Measurements from ENCODE around the gene ABCC3.

ABCC3 gene, protein sequence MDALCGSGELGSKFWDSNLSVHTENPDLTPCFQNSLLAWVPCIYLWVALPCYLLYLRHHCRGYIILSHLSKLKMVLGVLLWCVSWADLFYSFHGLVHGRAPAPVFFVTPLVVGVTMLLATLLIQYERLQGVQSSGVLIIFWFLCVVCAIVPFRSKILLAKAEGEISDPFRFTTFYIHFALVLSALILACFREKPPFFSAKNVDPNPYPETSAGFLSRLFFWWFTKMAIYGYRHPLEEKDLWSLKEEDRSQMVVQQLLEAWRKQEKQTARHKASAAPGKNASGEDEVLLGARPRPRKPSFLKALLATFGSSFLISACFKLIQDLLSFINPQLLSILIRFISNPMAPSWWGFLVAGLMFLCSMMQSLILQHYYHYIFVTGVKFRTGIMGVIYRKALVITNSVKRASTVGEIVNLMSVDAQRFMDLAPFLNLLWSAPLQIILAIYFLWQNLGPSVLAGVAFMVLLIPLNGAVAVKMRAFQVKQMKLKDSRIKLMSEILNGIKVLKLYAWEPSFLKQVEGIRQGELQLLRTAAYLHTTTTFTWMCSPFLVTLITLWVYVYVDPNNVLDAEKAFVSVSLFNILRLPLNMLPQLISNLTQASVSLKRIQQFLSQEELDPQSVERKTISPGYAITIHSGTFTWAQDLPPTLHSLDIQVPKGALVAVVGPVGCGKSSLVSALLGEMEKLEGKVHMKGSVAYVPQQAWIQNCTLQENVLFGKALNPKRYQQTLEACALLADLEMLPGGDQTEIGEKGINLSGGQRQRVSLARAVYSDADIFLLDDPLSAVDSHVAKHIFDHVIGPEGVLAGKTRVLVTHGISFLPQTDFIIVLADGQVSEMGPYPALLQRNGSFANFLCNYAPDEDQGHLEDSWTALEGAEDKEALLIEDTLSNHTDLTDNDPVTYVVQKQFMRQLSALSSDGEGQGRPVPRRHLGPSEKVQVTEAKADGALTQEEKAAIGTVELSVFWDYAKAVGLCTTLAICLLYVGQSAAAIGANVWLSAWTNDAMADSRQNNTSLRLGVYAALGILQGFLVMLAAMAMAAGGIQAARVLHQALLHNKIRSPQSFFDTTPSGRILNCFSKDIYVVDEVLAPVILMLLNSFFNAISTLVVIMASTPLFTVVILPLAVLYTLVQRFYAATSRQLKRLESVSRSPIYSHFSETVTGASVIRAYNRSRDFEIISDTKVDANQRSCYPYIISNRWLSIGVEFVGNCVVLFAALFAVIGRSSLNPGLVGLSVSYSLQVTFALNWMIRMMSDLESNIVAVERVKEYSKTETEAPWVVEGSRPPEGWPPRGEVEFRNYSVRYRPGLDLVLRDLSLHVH (N-terminal part only)

DNA sequence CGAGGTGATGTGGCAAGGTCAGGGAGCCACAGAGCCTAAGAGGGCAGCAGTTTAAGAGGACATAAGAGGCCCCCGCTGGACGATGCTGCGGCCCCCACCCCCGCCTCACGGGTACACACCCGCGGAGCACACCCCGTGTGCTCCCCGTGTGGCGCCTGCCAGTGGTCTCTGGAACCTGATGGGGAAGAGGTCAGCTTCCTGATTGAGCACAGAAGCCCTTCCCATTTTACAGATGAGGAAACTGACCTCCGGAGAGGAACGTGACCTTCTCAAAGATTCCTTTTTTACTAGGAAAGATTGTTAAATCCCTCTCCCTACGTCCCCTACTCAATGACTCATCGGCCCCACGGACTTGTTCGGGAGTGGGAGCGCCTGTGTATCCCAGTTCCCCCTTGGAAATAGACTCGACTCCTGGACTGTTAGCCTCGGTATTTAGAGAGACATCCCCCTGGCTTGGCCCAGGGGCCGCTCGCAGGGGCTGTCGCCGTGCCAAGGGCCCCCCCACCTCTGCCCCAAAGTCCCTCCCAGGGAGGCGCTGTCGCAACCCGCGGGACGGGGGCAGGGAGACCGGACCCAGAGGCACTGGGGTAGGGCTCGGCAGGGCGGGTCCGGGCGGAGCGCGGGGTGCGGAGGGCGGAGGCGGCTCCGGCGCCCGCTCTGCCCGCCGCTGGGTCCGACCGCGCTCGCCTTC lies at the start of gene ABCC3:
TSS of gene ABCC3 (plus strand) at position 658 of the 691 bp plus-strand sequence. CDS start 56 bp downstream, outside the sequence.
- DNase-seq = no peak

DNA sequence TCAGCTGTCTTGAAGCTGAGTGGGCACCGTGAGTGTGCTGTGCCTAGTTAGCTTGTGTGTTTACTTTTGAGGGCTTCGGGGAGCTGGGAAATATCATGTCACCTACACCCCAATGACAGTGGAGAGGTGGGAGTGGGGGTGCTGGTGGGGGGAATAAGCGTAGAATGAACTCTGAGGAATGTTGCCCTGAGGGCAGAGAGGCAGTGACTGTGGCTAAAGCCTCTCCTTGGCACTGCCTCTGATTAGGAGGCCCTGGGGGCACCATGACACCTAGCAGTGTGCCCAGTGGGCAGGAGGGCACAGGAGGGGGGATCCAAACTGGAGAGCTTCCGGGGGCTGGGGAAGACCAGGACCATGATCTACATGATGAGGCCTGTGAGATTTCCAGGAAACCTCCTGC lies 49.3 kb upstream of the ABCC3 start:
- DNase-seq = no peak

DNA sequence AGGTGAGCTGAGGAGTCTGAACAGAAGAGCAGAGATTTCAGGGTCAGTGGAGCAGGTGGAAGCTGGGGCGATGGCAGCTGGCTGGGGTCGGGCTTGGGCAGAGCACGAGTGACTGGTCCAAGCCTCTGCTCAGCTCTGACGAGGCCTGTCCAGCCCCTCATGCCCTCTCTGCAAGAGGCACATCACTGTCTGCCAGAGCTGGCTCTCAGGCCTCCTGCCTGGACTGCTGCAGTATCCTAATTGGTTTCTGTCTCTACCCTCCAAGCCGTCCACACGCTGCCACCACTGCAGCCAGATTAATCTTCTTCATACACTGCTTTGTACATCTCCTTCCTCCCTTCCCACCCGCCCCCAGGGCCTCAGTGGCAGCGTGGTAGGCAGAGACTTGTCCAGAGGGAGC lies 48.8 kb upstream of the ABCC3 start:
- DNase-seq = no peak

DNA sequence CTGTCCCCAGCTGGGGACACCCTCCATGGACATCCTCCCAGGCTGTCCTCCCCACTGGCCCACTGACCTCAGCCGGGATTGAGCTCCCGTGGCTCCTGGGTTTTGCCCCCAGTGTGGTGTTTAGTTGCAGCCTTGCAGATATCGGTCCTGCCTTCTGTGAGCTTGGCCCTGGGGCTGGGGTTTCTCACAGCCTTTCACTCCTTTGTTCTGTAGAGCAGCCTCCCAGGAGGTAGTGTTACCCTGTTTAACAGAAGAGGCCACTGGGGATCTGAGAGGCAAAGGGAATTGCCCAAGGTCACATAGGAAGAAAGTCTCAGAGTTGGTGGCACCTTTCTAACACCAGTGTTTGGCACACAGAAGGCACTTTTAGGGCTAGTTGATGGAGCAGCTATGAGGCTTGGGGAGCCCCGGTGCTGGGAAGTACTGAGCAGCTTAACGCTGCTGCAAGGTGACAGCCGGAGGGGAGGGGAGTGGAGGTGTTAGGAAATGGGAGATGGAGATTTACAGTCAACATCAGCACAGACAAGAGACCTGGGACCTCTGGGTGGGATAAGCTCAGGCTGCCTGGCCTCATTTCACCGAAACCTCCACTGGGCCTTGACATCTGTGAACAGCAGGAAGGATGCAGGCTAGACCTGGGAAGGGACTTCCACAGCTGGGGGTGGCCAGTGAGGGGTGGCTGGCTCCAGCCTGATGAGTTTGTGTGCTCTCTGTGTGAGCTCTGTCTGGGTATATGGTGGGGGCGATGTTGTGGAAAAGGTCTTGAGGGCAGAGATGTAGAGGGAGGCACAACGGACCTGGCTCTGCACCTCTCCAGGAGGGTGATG lies 48.0 kb upstream of the ABCC3 start:
- DNase-seq = no peak

DNA sequence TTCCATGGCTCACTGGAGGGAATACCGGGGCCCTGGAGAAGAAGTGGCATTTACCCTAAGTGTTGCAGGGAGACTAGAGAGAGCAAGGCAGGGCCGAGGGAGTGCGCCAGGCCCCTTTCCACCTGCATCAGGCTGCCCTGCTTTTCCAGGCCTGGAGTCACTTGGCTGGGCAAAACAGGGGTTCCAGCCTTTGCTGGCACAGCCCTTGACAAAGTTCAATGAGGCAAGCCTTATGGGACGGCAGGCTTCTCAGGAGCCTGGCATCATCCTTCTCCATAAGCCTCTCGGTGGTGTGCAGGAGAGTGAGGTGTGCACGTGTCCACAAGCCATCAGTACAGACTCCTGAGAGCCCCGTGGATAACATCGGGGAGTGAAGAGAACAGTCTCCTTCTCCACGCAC lies 47.1 kb upstream of the ABCC3 start:
- DNase-seq = no peak

DNA sequence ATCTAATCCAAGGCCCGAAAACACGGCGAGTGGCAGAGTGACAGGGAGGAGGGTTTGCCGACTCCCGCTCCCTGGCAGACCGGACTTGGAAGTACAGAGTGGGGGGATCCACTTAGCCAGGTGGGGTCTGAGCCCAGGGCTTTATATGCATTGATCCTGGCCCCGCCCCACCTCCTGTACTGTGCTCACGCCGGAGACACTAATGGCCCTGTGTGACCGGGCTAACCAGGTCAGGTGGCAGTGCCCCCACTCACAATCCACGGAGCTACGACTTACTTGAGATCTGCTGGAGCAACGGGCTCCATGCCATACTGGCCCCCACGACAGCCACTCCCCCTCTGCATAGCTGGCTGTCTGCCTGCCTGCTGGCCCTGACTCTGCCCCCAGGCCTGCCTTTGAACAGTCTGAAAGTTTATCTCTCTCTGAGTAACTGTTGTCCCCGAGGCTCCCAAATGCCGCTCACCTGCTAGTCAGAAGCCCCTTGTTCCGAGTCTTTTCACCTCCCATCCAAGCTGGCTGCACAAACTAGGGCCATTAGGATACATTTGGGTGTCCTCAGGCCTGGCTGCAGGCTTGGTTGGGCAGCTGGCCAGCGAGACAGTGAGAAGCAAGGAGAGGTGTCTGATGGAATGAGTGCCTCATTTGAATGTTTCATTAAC lies 46.2 kb upstream of the ABCC3 start:
- DNase-seq = no peak

DNA sequence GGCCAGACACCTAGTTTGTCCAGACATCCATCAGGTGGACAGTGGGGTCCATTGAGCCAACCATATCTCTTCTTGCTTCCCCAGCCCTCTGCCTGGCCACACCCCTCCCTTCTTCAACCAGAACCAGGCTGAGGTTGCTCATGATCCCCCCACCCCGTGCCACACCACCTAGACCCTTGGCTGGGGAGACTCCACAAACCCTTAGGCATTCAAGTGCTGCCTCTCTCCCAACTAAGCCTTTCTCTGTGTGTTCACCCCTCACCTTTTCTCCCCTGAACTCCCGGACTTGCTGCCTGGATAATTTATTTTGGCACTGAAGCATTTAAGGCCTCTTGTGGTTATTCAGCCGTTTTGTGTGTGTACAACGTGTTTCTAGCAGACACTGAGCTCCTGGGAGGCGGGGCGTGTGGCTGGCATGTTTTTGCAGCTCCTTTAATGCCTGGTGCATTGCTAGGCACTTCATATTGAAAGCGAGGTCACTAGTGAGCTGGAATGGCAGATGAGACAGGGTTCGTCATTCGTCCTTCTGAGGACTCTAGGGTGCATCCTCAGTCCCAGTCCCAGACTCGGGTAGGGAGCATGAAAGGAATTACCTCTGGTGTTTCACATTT lies 45.5 kb upstream of the ABCC3 start:
- DNase-seq = no peak

DNA sequence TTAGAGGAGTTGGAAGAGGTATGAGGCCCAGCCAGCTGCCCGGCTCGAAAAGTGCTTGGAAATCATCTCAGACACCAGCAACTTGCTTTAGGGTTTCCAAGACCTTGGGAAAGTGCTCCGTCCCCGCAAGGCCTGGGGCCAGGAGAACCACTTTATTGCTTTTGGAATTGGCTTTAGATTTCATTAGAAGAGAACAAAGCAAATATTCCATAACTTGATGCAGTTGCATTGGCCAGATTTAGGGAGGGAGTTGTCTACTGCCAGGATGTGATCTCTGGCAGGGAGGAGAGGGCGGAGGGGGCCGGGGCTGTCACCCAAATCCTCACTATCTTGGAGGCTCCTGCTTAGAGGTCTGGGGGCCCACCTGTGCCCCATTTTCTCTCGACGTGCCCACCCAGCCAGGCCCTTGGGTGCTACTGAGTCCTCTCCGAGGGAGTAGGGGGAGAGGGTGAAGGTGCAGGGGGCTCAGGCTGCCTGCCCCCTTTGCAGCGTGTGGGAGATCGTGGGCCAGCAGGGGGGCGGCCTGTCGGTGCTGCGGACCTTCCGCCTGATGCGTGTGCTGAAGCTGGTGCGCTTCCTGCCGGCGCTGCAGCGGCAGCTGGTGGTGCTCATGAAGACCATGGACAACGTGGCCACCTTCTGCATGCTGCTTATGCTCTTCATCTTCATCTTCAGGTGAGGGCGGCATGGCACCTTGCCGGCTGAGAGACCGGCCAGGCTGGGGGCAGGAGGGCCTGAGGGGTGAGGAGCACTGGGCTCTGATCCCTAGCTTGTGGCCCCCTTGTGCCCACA lies 43.5 kb upstream of the ABCC3 start:
- no peak for DNase-seq

DNA sequence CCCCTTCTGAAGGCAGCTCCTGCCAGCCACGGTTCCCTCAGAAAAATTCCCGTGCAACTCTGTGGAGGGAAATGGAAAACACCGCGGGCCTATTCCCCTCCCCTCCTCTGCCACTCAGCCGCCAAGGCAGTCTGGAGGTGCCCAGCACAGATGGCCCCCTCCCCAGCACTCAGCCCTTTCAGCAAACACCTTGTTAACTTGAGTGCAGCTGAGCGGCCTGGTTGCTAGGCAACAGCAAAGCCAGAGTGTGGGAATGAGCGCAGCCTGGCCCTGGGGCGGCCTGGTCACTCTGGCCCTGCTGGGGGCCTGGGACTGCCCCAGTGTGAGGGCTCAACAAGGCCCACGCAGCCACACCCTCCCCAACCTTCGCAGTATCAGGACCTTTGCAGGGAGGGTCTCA lies 41.4 kb upstream of the ABCC3 start:
- DNase-seq = no peak

DNA sequence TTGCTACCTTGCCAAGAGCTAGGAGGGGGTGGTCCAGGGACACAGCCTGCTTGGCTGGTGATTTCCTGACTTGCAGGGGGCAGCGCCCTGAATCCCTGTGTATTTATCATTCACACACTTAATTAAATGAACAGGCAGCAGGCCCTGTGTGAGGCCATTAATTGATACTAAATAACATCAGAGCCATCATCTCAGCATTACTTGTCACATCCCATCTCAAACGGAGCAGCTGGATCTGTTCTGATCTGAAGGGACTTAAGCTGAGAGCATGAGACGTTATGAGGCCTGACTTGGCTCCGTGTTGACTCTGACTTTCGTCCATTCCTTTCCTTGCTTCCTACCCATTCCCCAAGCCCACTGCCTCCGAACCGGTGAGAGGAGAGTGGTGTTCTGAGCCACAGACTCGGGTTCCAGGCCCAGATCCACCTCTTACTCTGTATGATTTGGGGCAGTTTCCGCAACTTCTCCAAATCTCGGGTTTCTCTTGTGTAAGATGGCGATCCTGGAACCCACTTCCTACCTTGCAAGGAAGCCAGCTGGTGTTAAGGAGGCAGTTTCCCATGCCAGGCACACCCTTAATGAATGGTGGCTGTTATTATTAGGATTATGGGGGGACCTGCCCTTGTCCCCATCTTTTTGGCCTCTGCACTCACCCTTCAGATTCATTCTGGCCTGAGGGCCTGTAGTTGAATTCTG lies 40.4 kb upstream of the ABCC3 start:
- DNase-seq = no peak

DNA sequence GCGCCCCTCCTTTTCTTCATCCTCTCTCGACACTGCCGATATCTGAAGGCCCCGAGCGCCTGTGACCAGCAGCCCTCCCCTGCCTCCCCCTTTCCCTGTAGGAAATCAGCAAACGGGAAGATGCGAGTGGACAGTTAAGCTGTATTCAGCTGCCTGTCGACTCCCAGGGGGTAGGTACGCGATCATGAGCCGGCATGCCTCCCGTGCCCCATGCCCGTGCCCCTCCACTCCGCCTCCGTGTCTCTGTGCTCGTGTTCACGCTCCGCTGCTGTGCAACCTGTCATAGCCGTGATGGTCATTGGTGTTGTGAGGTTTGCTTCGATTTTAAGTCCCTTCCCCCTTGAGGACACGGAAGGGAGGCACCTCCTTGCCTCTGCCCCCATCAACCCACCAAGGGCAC lies 39.8 kb upstream of the ABCC3 start:
- no peak for DNase-seq

DNA sequence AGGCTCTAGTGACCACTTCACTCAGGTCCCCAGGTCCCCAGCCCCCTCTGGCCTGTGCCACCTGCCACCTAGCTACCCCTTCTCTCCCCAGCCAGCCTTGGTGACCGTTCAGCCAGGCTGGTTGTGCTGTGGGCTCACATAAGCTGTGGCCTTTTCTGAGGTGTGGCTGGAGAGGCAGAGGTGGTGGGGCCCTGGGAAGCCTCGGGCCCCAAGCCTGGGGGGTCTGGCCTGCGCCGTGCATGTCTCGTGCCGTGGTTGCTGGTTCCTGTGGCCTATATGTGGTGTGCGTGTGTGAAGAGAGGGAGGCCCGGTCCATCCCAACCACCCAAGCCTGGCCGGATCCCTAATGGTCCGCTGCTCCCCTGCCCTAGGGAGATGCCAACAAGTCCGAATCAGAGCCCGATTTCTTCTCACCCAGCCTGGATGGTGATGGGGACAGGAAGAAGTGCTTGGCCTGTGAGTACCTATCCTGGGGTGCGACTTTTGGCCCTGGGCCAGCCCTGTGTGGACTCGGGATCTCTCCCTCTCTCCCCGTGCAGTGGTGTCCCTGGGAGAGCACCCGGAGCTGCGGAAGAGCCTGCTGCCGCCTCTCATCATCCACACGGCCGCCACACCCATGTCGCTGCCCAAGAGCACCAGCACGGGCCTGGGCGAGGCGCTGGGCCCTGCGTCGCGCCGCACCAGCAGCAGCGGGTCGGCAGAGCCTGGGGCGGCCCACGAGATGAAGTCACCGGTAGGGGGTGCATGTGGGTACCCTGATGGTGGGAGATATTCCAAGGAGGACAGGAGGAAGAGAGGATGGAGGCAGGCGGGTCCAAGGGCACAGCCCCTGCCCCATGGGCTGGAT lies 38.3 kb upstream of the ABCC3 start:
- DNase-seq = no peak

DNA sequence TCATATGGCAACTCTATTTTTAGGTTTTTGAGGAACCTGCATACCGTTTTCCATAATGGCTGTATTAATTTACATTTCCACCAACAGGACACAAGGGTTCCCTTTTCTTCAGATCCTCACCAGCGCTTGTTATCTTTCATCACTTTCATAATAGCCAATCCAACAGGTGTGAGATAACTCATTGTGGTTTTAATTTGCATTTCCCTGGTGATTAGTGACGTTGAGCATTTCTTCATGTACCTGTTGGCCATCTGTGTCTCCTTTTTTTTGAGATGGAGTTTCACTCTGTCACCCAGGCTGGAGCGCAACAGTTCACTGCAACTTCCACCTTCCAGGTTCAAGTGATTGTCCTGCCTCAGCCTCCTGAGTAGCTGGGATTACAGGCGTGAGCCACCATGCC lies 36.2 kb upstream of the ABCC3 start:
- DNase-seq = no peak

DNA sequence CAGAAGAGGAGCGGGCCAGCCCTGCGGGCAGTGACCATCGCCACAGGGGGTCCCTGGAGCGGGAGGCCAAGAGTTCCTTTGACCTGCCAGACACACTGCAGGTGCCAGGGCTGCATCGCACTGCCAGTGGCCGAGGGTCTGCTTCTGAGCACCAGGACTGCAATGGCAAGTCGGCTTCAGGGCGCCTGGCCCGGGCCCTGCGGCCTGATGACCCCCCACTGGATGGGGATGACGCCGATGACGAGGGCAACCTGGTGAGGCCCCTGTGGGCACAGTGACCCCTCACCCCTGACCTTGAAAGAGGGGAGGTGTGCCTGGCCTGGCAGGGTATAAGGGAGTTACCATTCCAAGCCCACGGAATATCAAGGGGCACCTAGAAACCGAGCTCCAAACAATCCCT lies 35.1 kb upstream of the ABCC3 start:
- no peak for DNase-seq

DNA sequence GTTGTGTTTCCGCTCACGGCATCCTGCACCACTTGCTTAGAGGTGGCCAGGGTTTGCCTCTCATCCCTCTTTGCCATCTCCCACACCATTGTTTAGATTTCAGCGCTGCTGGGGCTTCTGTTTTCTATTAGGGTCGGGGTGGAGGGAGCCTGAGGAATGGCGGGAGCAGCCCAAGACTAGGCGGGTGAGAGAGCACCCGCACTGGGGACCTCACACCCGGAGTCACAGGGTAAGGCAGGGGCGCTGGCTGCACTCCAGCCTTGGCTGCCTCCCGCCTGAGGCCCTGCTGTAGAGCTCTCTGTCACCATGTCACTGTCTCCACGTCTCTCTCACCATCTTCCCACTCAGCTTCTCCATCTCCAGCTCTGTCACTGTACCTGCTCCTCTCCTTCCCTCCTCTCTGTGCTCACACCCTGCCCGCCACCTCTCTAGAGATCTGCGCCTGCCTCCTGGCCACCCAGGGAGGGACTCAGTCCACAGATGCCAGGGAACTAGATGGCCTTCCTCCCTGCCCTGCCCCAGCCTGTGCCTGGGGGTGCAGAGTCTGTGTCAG lies 32.8 kb upstream of the ABCC3 start:
- no peak for DNase-seq

DNA sequence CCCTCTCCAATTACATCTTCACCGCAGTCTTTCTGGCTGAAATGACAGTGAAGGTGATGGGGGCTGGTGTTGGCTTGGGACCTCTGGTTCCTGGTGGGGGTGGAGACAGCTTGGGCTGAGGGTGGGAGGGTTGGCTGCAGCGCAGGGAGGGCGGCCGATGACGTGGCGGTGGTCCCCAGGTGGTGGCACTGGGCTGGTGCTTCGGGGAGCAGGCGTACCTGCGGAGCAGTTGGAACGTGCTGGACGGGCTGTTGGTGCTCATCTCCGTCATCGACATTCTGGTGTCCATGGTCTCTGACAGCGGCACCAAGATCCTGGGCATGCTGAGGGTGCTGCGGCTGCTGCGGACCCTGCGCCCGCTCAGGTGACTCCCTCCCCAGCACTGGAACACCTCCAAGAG lies 31.8 kb upstream of the ABCC3 start:
- no peak for DNase-seq

DNA sequence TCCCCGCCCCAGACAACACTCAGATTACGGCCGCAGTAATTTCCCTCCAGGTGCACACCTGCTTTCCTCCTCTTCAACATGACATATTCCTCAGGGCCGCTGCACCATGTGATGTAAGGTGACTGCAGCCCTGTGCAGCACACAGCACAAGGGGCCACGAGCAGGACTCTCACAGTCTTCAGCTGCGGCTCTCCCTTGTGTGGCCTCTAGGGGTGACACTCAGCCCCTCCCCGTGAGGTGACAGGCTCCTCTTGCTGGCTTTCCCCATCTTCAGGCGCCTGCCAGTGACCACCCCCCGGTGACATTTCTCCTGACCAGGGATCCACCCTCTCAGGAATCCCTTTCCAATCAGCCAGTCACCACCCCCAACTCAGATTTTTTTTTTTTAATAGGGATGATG lies 31.3 kb upstream of the ABCC3 start:
- no peak for DNase-seq

DNA sequence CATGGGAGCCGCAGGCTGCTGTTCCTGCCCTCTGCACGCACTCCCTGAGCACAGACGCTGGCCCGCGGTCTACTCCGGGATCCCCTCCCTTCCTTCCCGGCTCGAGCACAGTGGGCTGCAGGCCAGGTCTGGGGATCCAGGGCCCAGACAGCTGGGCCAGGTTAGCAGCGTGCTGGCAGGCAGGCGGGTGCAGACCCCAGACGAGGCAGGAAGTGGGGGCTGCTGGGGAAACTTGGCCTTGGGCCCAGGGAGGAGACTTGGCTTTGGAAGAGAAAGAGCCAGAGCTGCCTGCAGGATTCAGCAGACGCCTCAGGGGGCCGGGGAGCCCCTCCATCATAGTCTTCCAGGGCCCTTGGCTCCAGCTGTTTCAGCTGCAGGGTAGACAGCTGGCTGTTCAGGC lies 30.2 kb upstream of the ABCC3 start:
- DNase-seq = no peak
